ENCODE data around the gene CMTR1. TPM values are rescaled to one million over a fixed set of nuclear protein-coding genes. Genes with fewer than 3 reads are reported as not detected.

The CMTR1 gene
- total RNA-seq, 1 donor from 2014 or later, result 60.1 TPM

DNA sequence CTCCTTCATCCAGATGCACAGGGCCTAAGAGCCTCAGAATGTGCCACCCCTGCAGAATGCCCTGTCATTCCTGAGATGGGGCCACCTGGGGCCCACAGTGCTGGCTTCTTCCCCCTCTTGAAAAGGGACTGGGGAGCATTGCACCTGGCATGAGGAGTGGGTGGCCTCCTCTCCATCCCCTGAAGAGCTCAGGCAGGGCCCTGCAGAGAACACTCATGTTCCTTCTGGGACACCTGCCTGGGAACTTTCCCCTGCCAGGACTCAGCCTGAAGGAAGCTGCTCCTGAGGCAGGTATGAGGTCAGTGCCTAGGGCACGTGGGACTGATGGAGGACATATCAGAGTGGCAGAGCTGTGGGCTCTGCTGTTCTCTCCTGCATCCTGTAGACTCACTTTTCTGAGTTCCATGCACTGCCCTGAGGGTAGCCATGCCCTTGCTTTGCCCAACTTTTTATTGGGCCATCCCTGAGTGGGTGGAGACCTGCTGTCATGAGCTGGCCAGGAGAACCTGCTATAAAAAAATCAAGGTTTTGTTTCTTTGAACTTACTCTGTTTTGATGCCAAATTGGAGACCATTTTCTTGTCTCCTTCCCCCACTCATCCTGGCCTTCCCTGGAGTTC is 47.2 kb downstream of the CMTR1 start:
- TF ChIP-seq, protein P1, sequence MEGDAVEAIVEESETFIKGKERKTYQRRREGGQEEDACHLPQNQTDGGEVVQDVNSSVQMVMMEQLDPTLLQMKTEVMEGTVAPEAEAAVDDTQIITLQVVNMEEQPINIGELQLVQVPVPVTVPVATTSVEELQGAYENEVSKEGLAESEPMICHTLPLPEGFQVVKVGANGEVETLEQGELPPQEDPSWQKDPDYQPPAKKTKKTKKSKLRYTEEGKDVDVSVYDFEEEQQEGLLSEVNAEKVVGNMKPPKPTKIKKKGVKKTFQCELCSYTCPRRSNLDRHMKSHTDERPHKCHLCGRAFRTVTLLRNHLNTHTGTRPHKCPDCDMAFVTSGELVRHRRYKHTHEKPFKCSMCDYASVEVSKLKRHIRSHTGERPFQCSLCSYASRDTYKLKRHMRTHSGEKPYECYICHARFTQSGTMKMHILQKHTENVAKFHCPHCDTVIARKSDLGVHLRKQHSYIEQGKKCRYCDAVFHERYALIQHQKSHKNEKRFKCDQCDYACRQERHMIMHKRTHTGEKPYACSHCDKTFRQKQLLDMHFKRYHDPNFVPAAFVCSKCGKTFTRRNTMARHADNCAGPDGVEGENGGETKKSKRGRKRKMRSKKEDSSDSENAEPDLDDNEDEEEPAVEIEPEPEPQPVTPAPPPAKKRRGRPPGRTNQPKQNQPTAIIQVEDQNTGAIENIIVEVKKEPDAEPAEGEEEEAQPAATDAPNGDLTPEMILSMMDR (IDR thresholded peaks at IDR 0.05; ENCODE audit: unreplicated experiment), result no peak
- peaks cover 11% of the 10 kb centered on the region for H3K36me3 Mint-ChIP-seq
- H3K4me1 Mint-ChIP-seq, result no peaks in the 10 kb centered on the region
- H3K27me3 Mint-ChIP-seq (ENCODE audit: low read depth), result no peaks in the 10 kb centered on the region
- no peaks in the 10 kb centered on the region for H3K9me3 Mint-ChIP-seq
- no peak for DNase-seq (ENCODE audit: low spot score in 2 of 2, unreplicated experiment in 2 of 2)
- no peak overlapping the region for H3K27ac Mint-ChIP-seq
- no peak overlapping the region for H3K4me3 Mint-ChIP-seq

DNA sequence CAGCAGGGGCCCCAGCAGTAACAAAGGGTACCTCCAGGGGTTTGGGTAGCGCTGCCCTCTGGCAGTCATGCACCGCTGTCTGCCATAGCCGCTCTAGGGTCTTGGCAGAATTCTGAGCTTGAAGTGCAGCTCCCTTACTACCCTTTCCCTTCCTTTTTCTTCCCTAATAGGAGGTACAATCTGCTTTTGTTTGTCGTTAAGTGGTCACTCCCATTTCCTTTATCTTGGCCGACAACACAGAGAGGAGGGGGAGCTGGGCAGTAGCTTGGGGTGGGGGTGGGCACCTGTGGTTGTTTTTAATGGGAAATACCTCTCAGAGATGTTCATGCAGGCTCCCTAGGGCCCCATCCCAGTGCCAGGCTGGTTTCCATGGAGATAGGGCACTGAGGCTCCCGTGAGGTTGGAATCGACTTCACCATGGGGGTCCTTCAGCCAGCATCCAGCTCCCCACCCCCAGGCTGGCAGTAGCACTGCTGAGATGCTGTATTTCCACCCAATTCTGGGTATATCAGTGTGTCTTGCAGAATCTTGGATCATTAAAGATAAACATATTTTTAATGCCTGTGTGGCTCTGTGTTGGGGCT is 48.0 kb downstream of the CMTR1 start:
- Mint-ChIP-seq H3K27me3 (ENCODE audit: low read depth) (no peaks in the 10 kb centered on the region), H3K9me3 (no peaks in the 10 kb centered on the region), H3K36me3 (peaks cover 8% of the 10 kb centered on the region), H3K4me1 (no peaks in the 10 kb centered on the region), H3K27ac (no peak overlapping the region), H3K4me3 (no peak overlapping the region)
- TF ChIP-seq, protein P1 (IDR thresholded peaks at IDR 0.05; ENCODE audit: unreplicated experiment), result no peak
- DNase-seq (ENCODE audit: low spot score in 2 of 2, unreplicated experiment in 2 of 2), result no peak

DNA sequence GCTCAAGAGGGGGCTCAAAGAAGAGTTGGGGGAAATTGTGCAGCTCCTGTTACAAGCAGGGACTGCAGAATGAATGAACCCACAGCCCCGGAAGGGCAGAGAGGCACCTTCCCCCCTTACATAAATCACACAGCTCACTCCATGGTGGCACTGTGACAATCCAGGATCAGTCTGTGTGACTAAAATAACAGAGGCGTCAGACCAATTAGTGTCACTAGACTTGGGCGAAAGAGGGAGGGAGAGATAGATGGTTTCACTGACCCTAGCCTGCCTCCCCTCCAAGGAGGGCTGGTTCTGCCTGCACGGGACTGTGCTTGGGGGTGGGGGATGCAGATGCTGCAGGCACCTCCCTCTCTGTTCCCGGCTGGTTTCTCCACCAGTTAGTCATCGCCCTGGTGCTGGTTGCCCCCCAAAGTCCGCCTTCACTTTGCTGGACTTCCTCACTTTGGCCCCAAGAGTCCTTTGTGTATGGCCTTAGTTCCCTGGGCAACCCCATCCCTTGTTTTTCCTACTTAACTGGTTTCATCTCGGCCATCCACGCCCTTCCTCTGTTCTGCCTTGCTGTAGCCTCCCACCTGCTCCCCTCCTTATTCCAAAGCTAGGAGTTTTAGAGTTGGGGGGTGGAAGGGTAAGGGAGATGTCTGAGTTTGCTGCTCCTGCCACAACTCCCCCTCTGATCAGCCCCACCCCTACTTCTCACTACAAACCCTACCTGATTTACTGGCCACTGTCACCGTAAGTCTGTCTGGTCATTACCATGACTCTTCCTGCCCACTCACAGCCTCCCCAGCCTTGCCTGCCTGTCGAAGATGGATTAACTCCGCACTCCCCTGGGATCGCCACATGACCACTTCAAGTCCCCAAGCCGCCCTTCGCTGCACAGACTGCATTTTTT is 48.9 kb downstream of the CMTR1 start:
- H3K4me1 Mint-ChIP-seq, result no peaks in the 10 kb centered on the region
- DNase-seq (ENCODE audit: low spot score in 2 of 2, unreplicated experiment in 2 of 2), result no peak
- TF ChIP-seq, protein P1 (IDR thresholded peaks at IDR 0.05; ENCODE audit: unreplicated experiment), result no peak
- H3K27ac Mint-ChIP-seq, result no peak overlapping the region
- no peaks in the 10 kb centered on the region for H3K9me3 Mint-ChIP-seq
- peaks cover 6% of the 10 kb centered on the region for H3K36me3 Mint-ChIP-seq
- H3K27me3 Mint-ChIP-seq (ENCODE audit: low read depth), result no peaks in the 10 kb centered on the region
- H3K4me3 Mint-ChIP-seq, result no peak overlapping the region

DNA sequence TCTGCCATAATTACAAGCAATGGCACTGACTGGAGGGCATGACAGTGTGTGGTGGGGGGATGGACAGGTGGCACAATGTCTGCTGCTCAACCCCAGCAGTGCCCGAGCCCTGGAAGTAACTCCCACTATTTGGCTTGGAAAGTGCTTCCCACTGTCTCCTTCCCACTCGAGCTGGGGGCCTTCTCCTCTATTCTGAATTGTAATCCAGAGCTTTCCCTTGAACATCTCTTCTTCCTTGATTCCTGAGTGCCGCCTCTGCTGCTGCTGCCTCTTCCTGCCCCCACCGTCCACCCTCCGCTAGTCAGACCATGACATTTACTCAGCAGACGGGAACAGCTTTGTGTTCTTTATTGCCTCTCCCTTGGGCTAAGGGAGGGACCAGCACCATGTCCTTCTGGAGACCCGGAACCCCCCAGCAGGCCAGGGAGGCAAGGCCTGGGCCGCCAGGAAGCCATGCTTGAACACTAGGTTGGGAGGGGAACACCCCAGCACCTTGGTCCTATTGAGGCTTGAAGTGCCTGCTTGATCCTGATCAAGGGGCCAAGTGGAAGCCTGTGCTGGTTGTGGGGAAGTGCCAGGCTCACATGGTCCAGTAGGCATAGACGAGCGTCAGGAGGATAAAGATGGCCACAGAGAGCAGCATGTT is 49.7 kb downstream of the CMTR1 start:
- Mint-ChIP-seq H3K27ac (no peak overlapping the region), H3K9me3 (no peaks in the 10 kb centered on the region), H3K36me3 (peaks cover 4% of the 10 kb centered on the region), H3K27me3 (ENCODE audit: low read depth) (no peaks in the 10 kb centered on the region), H3K4me3 (no peak overlapping the region), H3K4me1 (no peaks in the 10 kb centered on the region)
- TF ChIP-seq, protein P1 (IDR thresholded peaks at IDR 0.05; ENCODE audit: unreplicated experiment), result no peak
- DNase-seq (ENCODE audit: low spot score in 2 of 2, unreplicated experiment in 2 of 2), result no peak

DNA sequence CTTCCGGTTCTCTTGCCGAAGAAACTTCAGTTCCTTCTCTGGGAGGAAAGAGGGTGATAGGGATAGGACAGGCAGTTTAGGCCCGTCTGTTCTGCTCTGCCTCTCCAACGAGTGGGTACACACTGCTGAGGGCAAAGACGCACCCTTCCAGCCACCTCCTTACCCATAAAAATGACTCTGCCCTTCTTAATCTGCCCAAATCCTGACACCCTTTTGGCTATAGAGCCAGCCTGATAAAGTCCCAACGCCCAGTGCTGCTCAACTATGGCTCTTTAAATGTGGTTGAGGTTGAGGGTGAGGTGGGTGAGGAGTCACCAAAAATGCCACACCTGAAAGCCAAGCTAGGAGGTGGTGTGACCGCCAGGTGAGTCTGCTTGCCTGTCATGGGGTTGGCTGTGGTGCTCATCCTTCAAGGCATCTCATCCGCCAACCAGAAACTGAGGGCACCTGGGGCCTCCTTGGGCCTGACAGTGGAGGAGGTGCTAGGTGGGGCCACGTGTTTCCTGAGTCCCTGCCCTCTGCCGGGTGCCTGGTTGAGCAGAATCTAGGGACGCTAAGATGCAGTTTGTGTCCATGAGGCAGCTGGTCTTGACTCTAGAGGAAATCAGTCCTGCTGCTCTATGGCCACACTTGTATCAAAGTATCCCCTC is 50.4 kb downstream of the CMTR1 start:
- Mint-ChIP-seq H3K4me1 (no peaks in the 10 kb centered on the region), H3K36me3 (peaks cover 4% of the 10 kb centered on the region), H3K4me3 (no peak overlapping the region), H3K27ac (no peak overlapping the region), H3K9me3 (no peaks in the 10 kb centered on the region), H3K27me3 (ENCODE audit: low read depth) (no peaks in the 10 kb centered on the region)
- no peak for DNase-seq (ENCODE audit: low spot score in 2 of 2, unreplicated experiment in 2 of 2)
- TF ChIP-seq, protein P1 (IDR thresholded peaks at IDR 0.05; ENCODE audit: unreplicated experiment), result no peak

All from mesothelial cell of epicardium (in vitro differentiated cells).